ENCODE results near the gene VTI1A.

- TF ChIP-seq RAD21 (IDR thresholded peaks at IDR 0.05; ENCODE audit: low read length) = no peak
- no peak for TF ChIP-seq RCOR1 (IDR thresholded peaks at IDR 0.05; ENCODE audit: low read length)
- TF ChIP-seq EZH2phosphoT487 (IDR thresholded peaks at IDR 0.05; ENCODE audit: borderline replicate concordance, low read depth) = no peak
- no peak for TF ChIP-seq TAF1 (IDR thresholded peaks at IDR 0.05; ENCODE audit: borderline replicate concordance, low read depth, low read length)
- no peak for TF ChIP-seq CHD2 (IDR thresholded peaks at IDR 0.05; ENCODE audit: low read length, partially characterized antibody)
- TF ChIP-seq POLR2AphosphoS5 (IDR thresholded peaks at IDR 0.05; ENCODE audit: low read depth, low read length) = no peak
- no peak for TF ChIP-seq EP300 (IDR thresholded peaks at IDR 0.05; ENCODE audit: borderline replicate concordance in 1 of 2, low read depth in 1 of 2, low read length in 1 of 2)
- TF ChIP-seq CTCF (IDR thresholded peaks at IDR 0.05) = no peak
- TF ChIP-seq REST (IDR thresholded peaks at IDR 0.05; ENCODE audit: low read depth, low read length) = no peak
Observed at GRCh38 chr10:112820320-112820719, 373.3 kb downstream of the VTI1A start.
